ENCODE data around the gene ARCN1.
"Not testable (repeated sequence)": the region's sequence is repeated elsewhere in the genome, so short reads cannot be mapped to it uniquely, and the experiment has no call there.

The ARCN1 gene

GRCh38 chr11:118608360-118609227 is 36.4 kb downstream of the ARCN1 start:
- DNase-seq (peak; percentile 62 to 72), ATAC-seq (peak; percentile 64)
- Mint-ChIP-seq H3K9me3 (no peaks in the 10 kb centered on the region), H3K27me3 (peaks cover 25% of the 10 kb centered on the region), H3K4me3 (peak overlapping the region; percentile 80 to 81), H3K4me1 (peaks cover 34% of the 10 kb centered on the region), H3K27ac (peak overlapping the region; percentile 55 to 88)

GRCh38 chr11:118609380-118610224 is 37.4 kb downstream of the ARCN1 start:
- peaks cover 25% of the 10 kb centered on the region for H3K27me3 Mint-ChIP-seq

GRCh38 chr11:118610225-118610772 is 38.1 kb downstream of the ARCN1 start:
- peaks cover 25% of the 10 kb centered on the region for H3K27me3 Mint-ChIP-seq
- peaks cover 34% of the 10 kb centered on the region for H3K4me1 Mint-ChIP-seq
- ATAC-seq (peak; percentile 2), DNase-seq (peak in 1 of 2 donors; percentile 37)
- H3K4me3 Mint-ChIP-seq: peak overlapping the region; percentile 80 to 81
- peak overlapping the region; percentile 84 to 90 for H3K27ac Mint-ChIP-seq
- H3K9me3 Mint-ChIP-seq: no peaks in the 10 kb centered on the region

More at GRCh38 chr11:118609380-118610224, 37.4 kb downstream of the ARCN1 start:
- DNase-seq (peak; percentile 43 to 47), ATAC-seq (peak; percentile 23)
- no peaks in the 10 kb centered on the region for H3K9me3 Mint-ChIP-seq
- peak overlapping the region; percentile 80 to 81 for H3K4me3 Mint-ChIP-seq
- H3K27ac Mint-ChIP-seq: peak overlapping the region; percentile 84 to 90
- H3K4me1 Mint-ChIP-seq: peaks cover 34% of the 10 kb centered on the region

- peaks cover 25% of the 10 kb centered on the region for H3K27me3 Mint-ChIP-seq
- ATAC-seq: peak; percentile 75
- H3K27ac Mint-ChIP-seq: peak overlapping the region in 1 of 2 donors; percentile 6
- DNase-seq: peak; percentile 89
- H3K4me1 Mint-ChIP-seq: peaks cover 34% of the 10 kb centered on the region
- no peaks in the 10 kb centered on the region for H3K9me3 Mint-ChIP-seq
- peak overlapping the region; percentile 60 to 80 for H3K4me3 Mint-ChIP-seq
Measured at GRCh38 chr11:118610773-118611432, 38.7 kb downstream of the ARCN1 start.

- H3K9me3 Mint-ChIP-seq, DNase-seq, ATAC-seq: not testable (repeated sequence)
- peak overlapping the region; percentile 47 to 60 for H3K4me3 Mint-ChIP-seq
- peaks cover 25% of the 10 kb centered on the region for H3K27me3 Mint-ChIP-seq
- H3K27ac Mint-ChIP-seq: peak overlapping the region in 1 of 2 donors; percentile 6
- H3K4me1 Mint-ChIP-seq: peaks cover 34% of the 10 kb centered on the region
Measured at GRCh38 chr11:118611433-118611795, 39.2 kb downstream of the ARCN1 start.

GRCh38 chr11:118612378-118612777 is 40.2 kb downstream of the ARCN1 start:
- ATAC-seq: no peak
- no peaks in the 10 kb centered on the region for H3K9me3 Mint-ChIP-seq
- H3K27me3 Mint-ChIP-seq: peaks cover 25% of the 10 kb centered on the region
- DNase-seq: no peak
- peaks cover 27% of the 10 kb centered on the region for H3K4me1 Mint-ChIP-seq
- no peak overlapping the region for H3K4me3 Mint-ChIP-seq
- no peak overlapping the region for H3K27ac Mint-ChIP-seq

GRCh38 chr11:118614511-118614910 is 42.3 kb downstream of the ARCN1 start:
- H3K4me3 Mint-ChIP-seq: no peak overlapping the region
- H3K27me3 Mint-ChIP-seq: peaks cover 18% of the 10 kb centered on the region
- no peak for DNase-seq
- H3K4me1 Mint-ChIP-seq: peaks cover 19% of the 10 kb centered on the region
- no peak for ATAC-seq
- no peak overlapping the region for H3K27ac Mint-ChIP-seq
- no peaks in the 10 kb centered on the region for H3K9me3 Mint-ChIP-seq

- no peak for DNase-seq
- H3K4me3 Mint-ChIP-seq: no peak overlapping the region
- H3K4me1 Mint-ChIP-seq: peaks cover 17% of the 10 kb centered on the region
- ATAC-seq: no peak
- no peak overlapping the region for H3K27ac Mint-ChIP-seq
- H3K27me3 Mint-ChIP-seq: peaks cover 18% of the 10 kb centered on the region
- H3K9me3 Mint-ChIP-seq: no peaks in the 10 kb centered on the region
Measured at GRCh38 chr11:118615282-118615975, 43.2 kb downstream of the ARCN1 start.

GRCh38 chr11:118615976-118616371 is 43.8 kb downstream of the ARCN1 start:
- no peak overlapping the region for H3K4me3 Mint-ChIP-seq
- no peak overlapping the region for H3K27ac Mint-ChIP-seq
- ATAC-seq (no peak), DNase-seq (no peak)
- H3K4me1 Mint-ChIP-seq: peaks cover 21% of the 10 kb centered on the region
- H3K9me3 Mint-ChIP-seq: no peaks in the 10 kb centered on the region
- peaks cover 24% of the 10 kb centered on the region for H3K27me3 Mint-ChIP-seq

- Mint-ChIP-seq H3K9me3 (no peaks in the 10 kb centered on the region), H3K27ac (no peak overlapping the region), H3K27me3 (peaks cover 27% of the 10 kb centered on the region), H3K4me3 (no peak overlapping the region), H3K4me1 (peaks cover 18% of the 10 kb centered on the region)
- DNase-seq (no peak), ATAC-seq (no peak)
Measured at GRCh38 chr11:118618115-118618990, 46.1 kb downstream of the ARCN1 start.

- Mint-ChIP-seq H3K27me3 (peaks cover 27% of the 10 kb centered on the region), H3K4me1 (peaks cover 18% of the 10 kb centered on the region), H3K27ac (no peak overlapping the region), H3K9me3 (no peaks in the 10 kb centered on the region), H3K4me3 (no peak overlapping the region)
- no peak for ATAC-seq
- DNase-seq: no peak
Measured at GRCh38 chr11:118618991-118619375, 46.8 kb downstream of the ARCN1 start.

GRCh38 chr11:118619444-118620197 is 47.4 kb downstream of the ARCN1 start:
- no peak for ATAC-seq
- Mint-ChIP-seq H3K27me3 (peaks cover 27% of the 10 kb centered on the region), H3K27ac (no peak overlapping the region), H3K9me3 (no peaks in the 10 kb centered on the region), H3K4me3 (no peak overlapping the region), H3K4me1 (peaks cover 18% of the 10 kb centered on the region)
- no peak for DNase-seq

- peak overlapping the region in 1 of 2 donors; percentile 18 for H3K27ac Mint-ChIP-seq
- DNase-seq: no peak
- ATAC-seq: no peak
- H3K4me1 Mint-ChIP-seq: peaks cover 18% of the 10 kb centered on the region
- H3K9me3 Mint-ChIP-seq: no peaks in the 10 kb centered on the region
- peak overlapping the region; percentile 62 to 72 for H3K4me3 Mint-ChIP-seq
- H3K27me3 Mint-ChIP-seq: peaks cover 27% of the 10 kb centered on the region
Measured at GRCh38 chr11:118620529-118621070, 48.4 kb downstream of the ARCN1 start.
